Measurements from ENCODE around the gene RYR1. TPM values are rescaled to one million over a fixed set of nuclear protein-coding genes. Genes with fewer than 3 reads are reported as not detected.

Gene RYR1
- total RNA-seq, 1 donor from 2014 or later = 0.03 TPM

DNA sequence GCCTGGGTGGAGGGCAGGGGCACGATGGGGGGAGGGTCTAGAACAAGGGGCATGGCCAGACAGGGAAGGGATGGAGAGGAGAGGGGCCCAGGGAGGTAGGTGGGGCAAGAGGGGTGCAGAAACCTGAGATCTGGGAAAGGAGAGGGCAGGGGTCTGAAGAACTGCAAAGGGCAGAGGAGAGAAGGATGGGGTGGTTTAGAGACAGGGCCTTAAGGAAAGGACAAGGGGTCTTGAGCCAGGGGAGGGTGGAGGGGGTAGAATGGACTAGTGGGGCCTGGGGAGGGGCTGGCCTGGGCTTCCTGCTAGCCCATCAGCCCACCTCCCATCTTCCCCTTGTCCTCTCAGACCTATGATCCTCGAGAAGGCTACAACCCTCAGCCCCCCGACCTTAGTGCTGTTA is 72.5 kb downstream of the RYR1 start:
- DNase-seq (ENCODE audit: extremely low spot score, unreplicated experiment) = no peak
- Mint-ChIP-seq H3K9me3 (ENCODE audit: unreplicated experiment) (no peaks in the 10 kb centered on the region), H3K4me3 (ENCODE audit: unreplicated experiment) (no peak overlapping the region), H3K27ac (ENCODE audit: unreplicated experiment) (no peak overlapping the region), H3K27me3 (ENCODE audit: unreplicated experiment) (peaks cover 11% of the 10 kb centered on the region), H3K4me1 (ENCODE audit: unreplicated experiment) (no peaks in the 10 kb centered on the region), H3K36me3 (ENCODE audit: unreplicated experiment) (no peaks in the 10 kb centered on the region)
- TF ChIP-seq, protein P1, sequence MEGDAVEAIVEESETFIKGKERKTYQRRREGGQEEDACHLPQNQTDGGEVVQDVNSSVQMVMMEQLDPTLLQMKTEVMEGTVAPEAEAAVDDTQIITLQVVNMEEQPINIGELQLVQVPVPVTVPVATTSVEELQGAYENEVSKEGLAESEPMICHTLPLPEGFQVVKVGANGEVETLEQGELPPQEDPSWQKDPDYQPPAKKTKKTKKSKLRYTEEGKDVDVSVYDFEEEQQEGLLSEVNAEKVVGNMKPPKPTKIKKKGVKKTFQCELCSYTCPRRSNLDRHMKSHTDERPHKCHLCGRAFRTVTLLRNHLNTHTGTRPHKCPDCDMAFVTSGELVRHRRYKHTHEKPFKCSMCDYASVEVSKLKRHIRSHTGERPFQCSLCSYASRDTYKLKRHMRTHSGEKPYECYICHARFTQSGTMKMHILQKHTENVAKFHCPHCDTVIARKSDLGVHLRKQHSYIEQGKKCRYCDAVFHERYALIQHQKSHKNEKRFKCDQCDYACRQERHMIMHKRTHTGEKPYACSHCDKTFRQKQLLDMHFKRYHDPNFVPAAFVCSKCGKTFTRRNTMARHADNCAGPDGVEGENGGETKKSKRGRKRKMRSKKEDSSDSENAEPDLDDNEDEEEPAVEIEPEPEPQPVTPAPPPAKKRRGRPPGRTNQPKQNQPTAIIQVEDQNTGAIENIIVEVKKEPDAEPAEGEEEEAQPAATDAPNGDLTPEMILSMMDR (IDR thresholded peaks at IDR 0.05) = no peak

DNA sequence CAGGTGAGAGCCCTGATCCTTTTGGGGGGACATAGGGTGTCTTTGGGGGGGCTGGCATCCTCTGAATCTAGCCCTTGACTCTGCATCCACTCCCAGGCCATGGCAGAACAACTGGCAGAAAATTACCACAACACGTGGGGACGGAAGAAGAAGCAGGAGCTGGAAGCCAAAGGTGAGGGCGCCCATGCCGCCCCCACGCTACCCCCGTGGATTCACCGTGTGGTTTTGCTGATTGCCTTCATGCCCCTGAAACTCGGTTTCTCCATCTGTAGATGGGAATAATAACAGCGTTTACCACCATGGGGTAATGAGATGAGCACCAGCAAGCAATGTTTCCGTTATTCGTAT is 72.9 kb downstream of the RYR1 start:
- no peak overlapping the region for H3K27ac Mint-ChIP-seq (ENCODE audit: unreplicated experiment)
- DNase-seq (ENCODE audit: extremely low spot score, unreplicated experiment) = no peak
- H3K9me3 Mint-ChIP-seq (ENCODE audit: unreplicated experiment) = no peaks in the 10 kb centered on the region
- H3K4me3 Mint-ChIP-seq (ENCODE audit: unreplicated experiment) = no peak overlapping the region
- no peaks in the 10 kb centered on the region for H3K36me3 Mint-ChIP-seq (ENCODE audit: unreplicated experiment)
- peaks cover 14% of the 10 kb centered on the region for H3K27me3 Mint-ChIP-seq (ENCODE audit: unreplicated experiment)
- TF ChIP-seq, protein P1 (IDR thresholded peaks at IDR 0.05) = no peak
- no peaks in the 10 kb centered on the region for H3K4me1 Mint-ChIP-seq (ENCODE audit: unreplicated experiment)

DNA sequence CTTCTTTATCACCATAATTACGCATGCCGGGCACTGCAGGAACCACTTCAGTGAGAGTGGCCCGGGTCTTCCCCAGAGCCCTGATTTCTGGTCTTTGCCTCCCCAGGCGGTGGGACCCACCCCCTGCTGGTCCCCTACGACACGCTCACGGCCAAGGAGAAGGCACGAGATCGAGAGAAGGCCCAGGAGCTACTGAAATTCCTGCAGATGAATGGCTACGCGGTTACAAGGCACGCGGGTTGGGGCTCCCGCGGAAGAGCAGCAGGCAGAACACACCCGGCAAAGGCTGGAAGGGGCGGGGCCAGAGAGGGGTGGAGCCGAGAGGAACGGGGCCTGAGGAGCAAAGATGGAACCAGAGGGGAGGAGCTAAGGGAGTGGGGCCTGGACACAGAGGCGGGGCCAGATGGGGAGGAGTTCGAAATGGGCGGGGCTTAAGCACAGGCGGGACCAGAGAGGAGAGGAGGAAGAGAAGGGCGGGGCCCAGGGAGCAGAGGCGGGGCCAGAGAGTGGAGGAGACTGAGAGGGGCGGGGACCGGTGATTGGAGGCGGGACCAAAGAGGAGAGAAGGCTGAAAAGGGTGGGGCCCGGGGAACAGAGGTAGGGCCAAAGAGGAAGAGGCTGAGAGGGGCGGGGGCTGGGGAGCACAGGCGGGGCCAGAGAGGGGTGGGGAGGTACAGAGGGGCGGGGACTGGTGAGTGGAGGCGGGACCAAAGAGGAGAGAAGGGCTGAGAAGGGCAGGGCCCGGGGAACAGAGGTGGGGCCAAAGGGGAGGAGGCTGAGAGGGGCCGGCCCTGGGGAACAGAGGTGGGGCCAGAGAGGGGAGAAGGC is 73.4 kb downstream of the RYR1 start:
- no peak overlapping the region for H3K4me3 Mint-ChIP-seq (ENCODE audit: unreplicated experiment)
- DNase-seq (ENCODE audit: extremely low spot score, unreplicated experiment) = no peak
- no peaks in the 10 kb centered on the region for H3K36me3 Mint-ChIP-seq (ENCODE audit: unreplicated experiment)
- TF ChIP-seq, protein P1 (IDR thresholded peaks at IDR 0.05) = no peak
- H3K9me3 Mint-ChIP-seq (ENCODE audit: unreplicated experiment) = no peaks in the 10 kb centered on the region
- H3K27ac Mint-ChIP-seq (ENCODE audit: unreplicated experiment) = no peak overlapping the region
- peaks cover 17% of the 10 kb centered on the region for H3K27me3 Mint-ChIP-seq (ENCODE audit: unreplicated experiment)
- H3K4me1 Mint-ChIP-seq (ENCODE audit: unreplicated experiment) = no peaks in the 10 kb centered on the region

DNA sequence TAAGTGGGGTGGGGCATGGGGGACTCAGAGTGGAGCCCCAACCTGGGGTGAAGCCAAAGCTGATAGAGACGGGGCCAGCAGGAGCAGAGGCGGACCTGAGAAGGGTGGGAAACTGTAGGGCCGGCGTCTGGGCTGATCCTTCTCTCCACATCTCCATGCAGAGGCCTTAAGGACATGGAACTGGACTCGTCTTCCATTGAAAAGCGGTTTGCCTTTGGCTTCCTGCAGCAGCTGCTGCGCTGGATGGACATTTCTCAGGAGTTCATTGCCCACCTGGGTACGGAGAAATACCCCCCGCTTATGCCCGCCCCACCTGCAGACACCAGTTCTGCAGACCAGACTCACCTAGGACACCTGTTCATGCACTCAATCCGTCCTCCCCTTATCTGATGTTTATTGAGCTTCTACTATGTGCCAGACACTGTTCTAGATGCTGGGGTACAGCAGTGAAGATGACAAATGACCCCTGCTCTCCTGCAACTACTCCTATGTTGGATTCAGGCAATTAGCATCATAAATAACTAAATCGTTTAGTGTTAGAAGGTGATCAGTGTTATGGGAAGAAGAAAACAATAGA is 74.1 kb downstream of the RYR1 start:
- TF ChIP-seq, protein P1 (IDR thresholded peaks at IDR 0.05) = no peak
- no peaks in the 10 kb centered on the region for H3K9me3 Mint-ChIP-seq (ENCODE audit: unreplicated experiment)
- H3K4me1 Mint-ChIP-seq (ENCODE audit: unreplicated experiment) = no peaks in the 10 kb centered on the region
- peaks cover 17% of the 10 kb centered on the region for H3K27me3 Mint-ChIP-seq (ENCODE audit: unreplicated experiment)
- H3K36me3 Mint-ChIP-seq (ENCODE audit: unreplicated experiment) = no peaks in the 10 kb centered on the region
- H3K4me3 Mint-ChIP-seq (ENCODE audit: unreplicated experiment) = no peak overlapping the region
- DNase-seq (ENCODE audit: extremely low spot score, unreplicated experiment) = no peak
- H3K27ac Mint-ChIP-seq (ENCODE audit: unreplicated experiment) = no peak overlapping the region

DNA sequence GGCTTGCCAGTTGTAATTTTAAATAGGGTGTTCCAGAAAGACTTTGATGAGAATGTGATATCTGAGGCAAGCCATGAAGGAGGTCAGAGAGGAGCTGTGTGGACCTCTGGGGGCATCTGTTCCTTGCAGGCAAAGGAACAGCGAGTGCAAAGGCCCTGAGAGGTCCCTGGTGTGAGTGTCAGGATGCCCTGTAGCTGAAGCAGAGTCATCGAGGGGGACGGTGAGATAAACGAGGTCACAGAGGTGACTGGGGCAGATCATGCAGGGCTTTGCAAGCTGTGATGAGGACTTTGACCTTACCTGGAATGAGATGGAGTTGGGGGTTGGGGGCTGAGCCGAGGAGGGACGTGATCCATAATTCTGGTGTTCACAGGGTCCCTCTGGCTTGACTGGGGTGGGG is 75.0 kb downstream of the RYR1 start:
- Mint-ChIP-seq H3K36me3 (ENCODE audit: unreplicated experiment) (no peaks in the 10 kb centered on the region), H3K4me3 (ENCODE audit: unreplicated experiment) (no peak overlapping the region), H3K4me1 (ENCODE audit: unreplicated experiment) (no peaks in the 10 kb centered on the region), H3K27ac (ENCODE audit: unreplicated experiment) (no peak overlapping the region), H3K27me3 (ENCODE audit: unreplicated experiment) (peaks cover 21% of the 10 kb centered on the region), H3K9me3 (ENCODE audit: unreplicated experiment) (no peaks in the 10 kb centered on the region)
- TF ChIP-seq, protein P1 (IDR thresholded peaks at IDR 0.05) = no peak
- DNase-seq (ENCODE audit: extremely low spot score, unreplicated experiment) = no peak
